PFSK-1 (cell line): ENCODE measurements around the gene GLA.

Experiments
- FOXP2 ChIP-seq: optimal IDR thresholded peaks from 2 replicates; pipeline ENCODE3; 2011; ENCODE audit warnings: borderline replicate concordance, control low read depth, inconsistent platforms; ENCODE audit not compliant: insufficient read depth; ENCODE audit errors: extremely low read length, extremely low read depth
- POLR2AphosphoS5 ChIP-seq: IDR thresholded peaks from 2 replicates; pipeline ENCODE4 v1.6.1; 2012; ENCODE audit warnings: low read depth, mild to moderate bottlenecking, control low read depth, low read length, moderate library complexity
- REST ChIP-seq, 2 experiments: IDR thresholded peaks; 2 replicates each; pipeline versions ENCODE4 v1.6.1 to v1.8.0; 2011 to 2012; ENCODE audit warnings: low read depth in 2 of 2, low read length in 2 of 2, control low read depth in 1 of 2, inconsistent platforms in 1 of 2, mild to moderate bottlenecking in 1 of 2, moderate library complexity in 1 of 2; ENCODE audit not compliant: insufficient read depth in 1 of 2
- SIN3A ChIP-seq: IDR thresholded peaks from 2 replicates; pipeline ENCODE4 v1.6.1; 2012; ENCODE audit warnings: mild to moderate bottlenecking, low read length, moderate library complexity, borderline replicate concordance; ENCODE audit not compliant: insufficient read depth
- TAF1 ChIP-seq: IDR thresholded peaks from 2 replicates; pipeline ENCODE4 v1.6.1; 2012; ENCODE audit warnings: low read length, control low read depth, borderline replicate concordance; ENCODE audit not compliant: insufficient read depth

The GLA gene

GRCh38 chrX:101369687-101370086 is 38.0 kb downstream of the GLA start:
- TF ChIP-seq SIN3A, result no peak
- TF ChIP-seq POLR2AphosphoS5, result no peak
- no peak for TF ChIP-seq TAF1
- no peak for TF ChIP-seq REST (IDR thresholded peaks at IDR 0.05; ENCODE audit: insufficient read depth in 1 of 2, low read depth in 2 of 2, low read length in 2 of 2)
- TF ChIP-seq FOXP2, result no peak

- TF ChIP-seq SIN3A (no peak), TAF1 (no peak), POLR2AphosphoS5 (no peak), REST (IDR thresholded peaks at IDR 0.05; ENCODE audit: insufficient read depth in 1 of 2, low read depth in 2 of 2, low read length in 2 of 2) (no peak), FOXP2 (no peak)
These were observed 38.9 kb downstream of the GLA start for GRCh38 chrX:101368800-101369199.

- TF ChIP-seq TAF1 (no peak), REST (IDR thresholded peaks at IDR 0.05; ENCODE audit: insufficient read depth in 1 of 2, low read depth in 2 of 2, low read length in 2 of 2) (no peak), POLR2AphosphoS5 (no peak), FOXP2 (no peak), SIN3A (no peak)
These were observed 42.4 kb downstream of the GLA start for GRCh38 chrX:101365301-101365795.

- TF ChIP-seq POLR2AphosphoS5, result no peak
These were observed 45.0 kb downstream of the GLA start for GRCh38 chrX:101362757-101363156.

GRCh38 chrX:101362116-101362515 is 45.6 kb downstream of the GLA start:
- TF ChIP-seq TAF1 (no peak), REST (IDR thresholded peaks at IDR 0.05; ENCODE audit: insufficient read depth in 1 of 2, low read depth in 2 of 2, low read length in 2 of 2) (no peak), POLR2AphosphoS5 (no peak), SIN3A (no peak), FOXP2 (no peak)

- TF ChIP-seq TAF1 (no peak), FOXP2 (no peak), POLR2AphosphoS5 (no peak), SIN3A (no peak), REST (IDR thresholded peaks at IDR 0.05; ENCODE audit: insufficient read depth in 1 of 2, low read depth in 2 of 2, low read length in 2 of 2) (no peak)
These were observed 47.3 kb downstream of the GLA start for GRCh38 chrX:101360390-101360789.
